Measurements from ENCODE around the gene GNE.

- TF ChIP-seq, protein P1, sequence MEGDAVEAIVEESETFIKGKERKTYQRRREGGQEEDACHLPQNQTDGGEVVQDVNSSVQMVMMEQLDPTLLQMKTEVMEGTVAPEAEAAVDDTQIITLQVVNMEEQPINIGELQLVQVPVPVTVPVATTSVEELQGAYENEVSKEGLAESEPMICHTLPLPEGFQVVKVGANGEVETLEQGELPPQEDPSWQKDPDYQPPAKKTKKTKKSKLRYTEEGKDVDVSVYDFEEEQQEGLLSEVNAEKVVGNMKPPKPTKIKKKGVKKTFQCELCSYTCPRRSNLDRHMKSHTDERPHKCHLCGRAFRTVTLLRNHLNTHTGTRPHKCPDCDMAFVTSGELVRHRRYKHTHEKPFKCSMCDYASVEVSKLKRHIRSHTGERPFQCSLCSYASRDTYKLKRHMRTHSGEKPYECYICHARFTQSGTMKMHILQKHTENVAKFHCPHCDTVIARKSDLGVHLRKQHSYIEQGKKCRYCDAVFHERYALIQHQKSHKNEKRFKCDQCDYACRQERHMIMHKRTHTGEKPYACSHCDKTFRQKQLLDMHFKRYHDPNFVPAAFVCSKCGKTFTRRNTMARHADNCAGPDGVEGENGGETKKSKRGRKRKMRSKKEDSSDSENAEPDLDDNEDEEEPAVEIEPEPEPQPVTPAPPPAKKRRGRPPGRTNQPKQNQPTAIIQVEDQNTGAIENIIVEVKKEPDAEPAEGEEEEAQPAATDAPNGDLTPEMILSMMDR (IDR thresholded peaks at IDR 0.05), result no peak
- no peak for TF ChIP-seq POLR2A (IDR thresholded peaks at IDR 0.05)
Observed at GRCh38 chr9:36222449-36222848, 35.8 kb downstream of the GNE start.
